H1 (cell line): ENCODE data around the gene CD244. TPM values are rescaled to one million over a fixed set of nuclear protein-coding genes. Genes with fewer than 3 reads are reported as not detected.

Source experiments
- JUND ChIP-seq: IDR thresholded peaks from 2 replicates; pipeline ENCODE4 v1.6.1; 2011; ENCODE audit warnings: mild to moderate bottlenecking, improper control_type of control experiment, low read length
- polyA plus RNA-seq, 7 experiments: library from polyadenylated mRNA; depleted of rRNA in 3 of 7; stranded (reverse) in 5 of 7; unstranded in 2 of 7; fragments of >200 nt in 5 of 7; fragments of 200-250 nt in 2 of 7; gene quantifications; 1 replicate in 5 of 7; 2 replicates in 1 of 7; 4 replicates in 1 of 7; pipeline versions ENCODE4 v1.2.1 to v1.2.3, GENCODE V29; 2011 to 2013; ENCODE audit warnings: missing spikeins in 2 of 7, mixed read lengths in 2 of 7
- total RNA-seq: library from RNA; stranded (reverse); fragmentation: NEBNext Ultra II Directional; extraction: Animal tissue kit (Norgen Biotek cat#: 25700); gene quantifications from 2 replicates; pipeline ENCODE4 v1.2.1, GENCODE V29; 2021

Gene CD244
- total and polyA plus RNA-seq, 2 of the 8 experiments (the other 6 are each of a cell fraction or from before 2014, with no cell fraction given): not detected

DNA sequence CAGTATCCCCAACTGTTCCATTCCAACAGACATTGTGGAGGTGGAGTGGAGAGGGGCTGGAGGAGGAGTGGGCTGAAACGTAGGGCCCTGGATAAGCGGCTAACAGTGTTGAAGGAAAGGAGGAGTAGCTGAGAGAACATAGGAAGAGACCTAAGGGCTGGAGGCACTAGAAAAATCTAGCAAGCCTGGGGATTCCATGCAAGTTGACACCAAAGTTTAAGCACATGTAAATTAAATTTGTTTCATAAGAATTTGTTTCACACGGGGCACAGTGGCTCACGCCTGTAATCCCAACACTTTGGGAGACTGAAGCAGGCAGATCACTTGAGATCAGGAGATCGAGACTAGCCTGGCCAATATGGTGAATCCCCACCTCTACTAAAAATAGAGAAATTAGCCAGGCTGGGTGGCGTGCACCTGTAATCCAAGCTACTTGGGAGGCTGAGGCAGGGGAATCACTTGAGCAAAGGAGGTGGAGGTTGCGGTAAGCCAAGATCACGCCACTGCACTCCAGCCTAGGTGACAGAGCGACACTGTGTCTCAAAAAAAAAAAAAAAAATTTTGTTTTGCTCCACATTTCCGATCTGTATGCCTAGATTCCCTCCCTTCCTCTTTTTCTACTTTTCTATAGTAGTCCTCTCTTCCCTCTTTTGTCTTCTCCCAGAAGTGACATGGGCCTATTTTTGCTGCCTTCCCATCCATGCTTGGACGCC is 530 bp upstream of the CD244 start (continued):
- no peak for TF ChIP-seq JUND
